ENCODE measurements around the gene CFHR2.
"Not testable (repeated sequence)": the region's sequence is repeated elsewhere in the genome, so short reads cannot be mapped to it uniquely, and the experiment has no call there.

Gene CFHR2

GRCh38 chr1:196943568-196943967 is at the start of gene CFHR2:
CFHR2 (plus strand) TSS chr1:196943738; CDS start chr1:196943881, 143 bp downstream.
- not testable (repeated sequence) for DNase-seq (ENCODE audit: low read depth in 2 of 3, low spot score in 1 of 3)

GRCh38 chr1:196896355-196896754 is 47.2 kb upstream of the CFHR2 start:
- no peak for DNase-seq (ENCODE audit: low read depth in 2 of 3, low spot score in 1 of 3)

GRCh38 chr1:196897158-196897828 is 46.2 kb upstream of the CFHR2 start:
- no peak for DNase-seq (ENCODE audit: low read depth in 2 of 3, low spot score in 1 of 3)

- no peak for DNase-seq (ENCODE audit: low read depth in 2 of 3, low spot score in 1 of 3)
These were observed 41.2 kb upstream of the CFHR2 start for GRCh38 chr1:196902344-196902743.

- DNase-seq (ENCODE audit: low read depth in 2 of 3, low spot score in 1 of 3) = no peak
These were observed 33.3 kb upstream of the CFHR2 start for GRCh38 chr1:196910215-196910614.

GRCh38 chr1:196912283-196912682 is 31.3 kb upstream of the CFHR2 start:
- not testable (repeated sequence) for DNase-seq (ENCODE audit: low read depth in 2 of 3, low spot score in 1 of 3)

GRCh38 chr1:196926839-196927238 is 16.7 kb upstream of the CFHR2 start:
- DNase-seq (ENCODE audit: low read depth in 2 of 3, low spot score in 1 of 3) = not testable (repeated sequence)

- DNase-seq (ENCODE audit: low read depth in 2 of 3, low spot score in 1 of 3) = not testable (repeated sequence)
These were observed 10.7 kb upstream of the CFHR2 start for GRCh38 chr1:196932853-196933252.

- DNase-seq (ENCODE audit: low read depth in 2 of 3, low spot score in 1 of 3) = no peak
These were observed 9.9 kb upstream of the CFHR2 start for GRCh38 chr1:196933531-196934189.

GRCh38 chr1:196941474-196941873 is 2.1 kb upstream of the CFHR2 start:
- DNase-seq (ENCODE audit: low read depth in 2 of 3, low spot score in 1 of 3) = not testable (repeated sequence)

GRCh38 chr1:196951711-196952394 is 8.3 kb downstream of the CFHR2 start:
- no peak for DNase-seq (ENCODE audit: low read depth in 2 of 3, low spot score in 1 of 3)

GRCh38 chr1:196954778-196955177 is 11.2 kb downstream of the CFHR2 start:
- no peak for DNase-seq (ENCODE audit: low read depth in 2 of 3, low spot score in 1 of 3)

- DNase-seq (ENCODE audit: low read depth in 2 of 3, low spot score in 1 of 3) = no peak
These were observed 12.4 kb downstream of the CFHR2 start for GRCh38 chr1:196955926-196956325.

GRCh38 chr1:196960854-196961253 is 17.3 kb downstream of the CFHR2 start:
- no peak for DNase-seq (ENCODE audit: low read depth in 2 of 3, low spot score in 1 of 3)

GRCh38 chr1:196970182-196970581 is 26.6 kb downstream of the CFHR2 start:
- DNase-seq (ENCODE audit: low read depth in 2 of 3, low spot score in 1 of 3) = no peak

GRCh38 chr1:196976278-196976677 is 32.7 kb downstream of the CFHR2 start:
- no peak for DNase-seq (ENCODE audit: low read depth in 2 of 3, low spot score in 1 of 3)

GRCh38 chr1:196977278-196977677 is 33.7 kb downstream of the CFHR2 start, which contains the start of gene CFHR5:
CFHR5 (plus strand) TSS chr1:196977556; CDS start chr1:196977665, 109 bp downstream.
- no peak for DNase-seq (ENCODE audit: low read depth in 2 of 3, low spot score in 1 of 3)

GRCh38 chr1:196980859-196981258 is 37.3 kb downstream of the CFHR2 start:
- DNase-seq (ENCODE audit: low read depth in 2 of 3, low spot score in 1 of 3) = no peak

- not testable (repeated sequence) for DNase-seq (ENCODE audit: low read depth in 2 of 3, low spot score in 1 of 3)
These were observed 38.7 kb downstream of the CFHR2 start for GRCh38 chr1:196982247-196982646.

GRCh38 chr1:196991919-196992651 is 48.5 kb downstream of the CFHR2 start:
- DNase-seq (ENCODE audit: low read depth in 2 of 3, low spot score in 1 of 3) = not testable (repeated sequence)

- DNase-seq (ENCODE audit: low read depth in 2 of 3, low spot score in 1 of 3) = no peak
These were observed 50.4 kb downstream of the CFHR2 start for GRCh38 chr1:196993916-196994315.

Measured in stimulated activated CD4-positive, alpha-beta T cell treated with anti-CD3 and anti-CD28 coated beads, Interleukin-12 subunit alpha, Interleukin-12 subunit beta, amount 100 ng/mL, for 48 hours (primary cell).